COLO829 (cell line): ENCODE results near the gene VAV2.

Experiments used
- DNase-seq: peaks from one replicate; pipeline ENCODE4 v3.0.0; 2012; ENCODE audit warnings: low spot score

VAV2 gene

DNA sequence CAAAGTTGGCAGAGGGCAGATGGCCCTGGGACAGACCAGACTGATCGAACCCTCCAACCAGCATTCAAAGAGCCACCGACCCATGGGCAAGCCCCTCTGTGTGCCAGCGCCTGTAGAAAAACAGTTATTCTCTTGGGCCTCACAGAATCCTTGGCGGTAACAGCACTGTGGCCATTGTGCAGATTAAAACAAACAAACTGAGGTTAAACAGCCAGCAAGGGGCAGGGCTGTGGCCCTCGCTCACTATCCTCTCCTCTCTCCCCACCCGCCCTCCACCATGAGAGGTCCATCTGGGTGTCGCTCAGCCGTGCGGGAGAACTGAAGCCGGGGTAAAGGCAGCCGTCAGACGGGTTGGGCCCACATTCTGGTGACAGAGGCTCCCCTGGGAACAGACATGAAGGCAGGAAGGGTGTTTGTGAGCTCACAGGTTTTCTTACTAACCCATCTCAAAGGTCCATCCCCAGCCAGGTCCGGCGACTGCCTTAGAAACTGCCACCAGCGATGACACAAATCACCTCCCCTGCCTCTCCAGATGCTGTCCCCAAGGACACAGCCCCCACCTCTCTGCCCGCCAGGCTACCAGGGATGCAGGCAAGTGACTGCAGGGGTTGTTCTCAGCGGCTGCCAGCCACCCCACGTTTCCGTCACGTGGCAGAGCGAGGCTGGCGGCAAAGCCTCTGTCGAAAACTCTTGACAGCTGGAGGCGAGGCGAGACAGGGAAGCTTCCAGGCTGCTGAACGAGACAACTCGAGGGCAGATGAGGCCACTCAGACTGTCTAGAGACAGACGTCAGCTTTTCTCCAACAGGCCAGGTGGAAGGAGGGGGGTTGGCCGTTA, 178.2 kb downstream of the VAV2 start:
- DNase-seq: no peak

- DNase-seq: no peak
Observed at GRCh38 chr9:133812941-133813748, 179.0 kb downstream of the VAV2 start.

GRCh38 chr9:133812077-133812868, 179.9 kb downstream of the VAV2 start:
- DNase-seq: no peak

DNA sequence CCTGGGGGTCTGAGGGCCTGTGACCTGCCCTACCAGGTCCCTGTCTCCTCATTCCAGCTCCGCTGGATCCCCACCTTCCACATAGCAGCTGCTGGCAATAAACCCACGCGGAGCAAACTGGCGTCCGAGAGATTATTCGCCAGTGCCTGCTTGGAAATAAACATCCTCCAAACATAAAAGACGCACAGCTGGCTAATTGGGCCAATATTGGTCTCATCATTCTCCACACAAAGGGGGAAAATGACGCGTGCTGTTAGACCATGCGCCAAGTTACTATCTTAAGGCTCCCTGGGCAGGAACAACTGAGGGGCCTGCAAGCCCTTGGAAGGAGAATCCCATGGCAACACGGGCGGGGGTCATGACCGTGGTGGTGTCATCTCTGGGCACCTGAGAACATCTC, 180.7 kb downstream of the VAV2 start:
- no peak for DNase-seq

DNA sequence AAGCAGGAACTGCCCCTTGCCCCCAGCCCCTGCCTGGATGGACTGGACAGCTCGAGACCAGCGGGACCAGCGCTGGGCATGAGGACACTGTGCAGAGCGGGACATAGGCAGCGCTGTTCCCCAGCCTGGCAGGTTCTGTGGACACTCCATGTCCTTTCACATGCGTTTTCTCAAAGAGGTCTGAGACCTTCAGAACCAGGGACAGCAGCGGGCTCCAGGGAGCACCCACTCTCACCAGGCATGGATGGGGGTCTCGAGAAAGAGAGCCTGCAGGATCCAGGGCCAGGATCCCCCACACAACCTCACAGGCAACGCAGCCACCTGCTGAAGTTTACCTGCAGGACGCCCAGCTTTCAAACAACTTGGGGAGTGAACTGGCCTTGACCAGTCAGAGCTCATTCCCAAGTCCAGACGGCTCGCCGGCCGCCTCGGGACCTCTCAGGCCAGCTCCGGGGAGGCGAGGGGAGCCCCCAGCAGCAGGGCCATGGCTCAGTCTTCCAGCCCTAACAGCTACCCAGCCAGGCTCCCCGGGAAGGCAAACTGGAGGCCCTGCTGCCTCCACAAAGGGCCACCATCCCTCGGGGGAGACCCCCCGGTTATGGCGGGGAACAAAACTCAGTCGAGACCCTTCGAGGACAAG, 181.4 kb downstream of the VAV2 start:
- DNase-seq: no peak

DNA sequence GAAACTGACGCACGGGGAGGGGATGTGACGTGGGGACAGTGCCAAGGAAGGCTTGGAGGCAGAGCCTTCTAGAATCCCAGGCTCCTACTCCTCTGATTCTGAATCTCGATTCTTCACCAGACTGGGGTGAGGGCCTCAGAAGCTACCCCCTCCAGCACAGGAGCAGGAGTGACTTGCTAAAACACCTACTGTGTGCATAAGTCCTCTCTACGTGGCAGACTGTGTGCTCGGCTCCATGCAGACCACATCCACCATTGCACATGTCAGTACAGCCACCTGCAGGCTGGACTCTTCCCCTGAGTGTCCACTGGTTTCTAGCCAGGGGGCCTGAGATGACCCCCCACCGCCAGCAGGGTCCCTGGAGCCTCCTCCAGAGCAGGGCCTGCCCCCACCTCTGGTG, 182.8 kb downstream of the VAV2 start:
- DNase-seq: no peak

GRCh38 chr9:133807818-133808217, 184.3 kb downstream of the VAV2 start:
- no peak for DNase-seq

DNA sequence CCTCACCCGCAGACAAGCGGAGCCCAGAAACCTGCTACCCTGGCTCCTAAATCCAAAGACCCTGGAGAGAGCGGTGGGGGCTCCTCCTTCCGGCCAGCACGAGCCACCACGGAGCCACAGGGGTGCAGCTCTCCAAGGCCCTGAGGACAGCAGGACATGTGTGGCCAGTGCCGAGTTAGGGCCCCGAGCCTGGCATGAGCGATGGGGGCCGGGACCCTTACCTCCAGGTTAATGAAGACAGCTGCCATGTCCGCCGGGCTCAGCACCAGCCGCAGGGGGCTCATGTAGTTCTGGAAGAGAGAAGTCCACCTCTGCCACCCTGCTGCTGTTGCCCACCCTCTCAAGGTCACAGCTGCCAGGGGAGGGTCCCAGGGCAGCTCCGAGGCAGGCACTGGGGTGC, 185.1 kb downstream of the VAV2 start:
- no peak for DNase-seq

- no peak for DNase-seq
Observed at GRCh38 chr9:133806623-133807010, 185.5 kb downstream of the VAV2 start.

- no peak for DNase-seq
Observed at GRCh38 chr9:133805876-133806622, 186.1 kb downstream of the VAV2 start.

DNA sequence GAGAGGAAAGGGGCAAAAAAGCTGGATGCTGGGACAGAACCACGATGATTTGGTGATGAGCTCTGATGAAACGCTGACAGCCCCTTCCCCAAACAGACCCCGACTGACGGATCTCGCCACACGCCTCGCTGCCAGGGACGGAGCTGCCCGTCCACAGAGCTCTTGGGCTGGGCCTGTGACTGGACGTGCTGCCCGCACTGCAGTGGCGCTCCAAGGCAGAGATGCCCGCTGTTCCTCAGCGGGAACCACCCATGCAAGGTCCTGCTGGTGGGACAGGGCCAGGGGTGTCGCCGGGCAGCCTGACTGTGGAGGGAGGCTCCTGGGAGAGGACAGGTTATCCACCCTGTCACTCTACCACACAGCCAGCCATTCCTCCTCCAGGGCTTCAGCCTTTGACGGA, 187.9 kb downstream of the VAV2 start:
- DNase-seq: no peak

DNA sequence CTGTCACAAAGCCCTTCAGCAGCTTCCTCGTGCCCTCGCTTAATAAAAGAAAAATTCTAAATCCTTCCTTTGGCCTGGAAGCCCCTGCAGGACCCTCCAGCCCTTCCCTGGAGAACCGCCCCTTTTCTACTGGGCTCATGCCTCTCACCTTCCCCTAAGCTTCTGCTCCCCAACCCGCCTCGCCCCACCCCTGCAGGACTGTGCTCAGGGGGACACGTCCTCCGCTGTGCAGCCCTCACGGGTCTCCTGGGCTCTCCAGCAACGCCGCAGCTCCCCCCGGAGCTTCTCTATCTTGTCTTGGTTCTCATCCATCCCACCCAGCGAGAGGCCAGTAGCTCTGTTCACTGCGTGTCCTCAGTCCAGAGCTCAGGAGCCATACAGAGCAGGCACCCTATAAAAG, 188.4 kb downstream of the VAV2 start:
- DNase-seq: no peak

DNA sequence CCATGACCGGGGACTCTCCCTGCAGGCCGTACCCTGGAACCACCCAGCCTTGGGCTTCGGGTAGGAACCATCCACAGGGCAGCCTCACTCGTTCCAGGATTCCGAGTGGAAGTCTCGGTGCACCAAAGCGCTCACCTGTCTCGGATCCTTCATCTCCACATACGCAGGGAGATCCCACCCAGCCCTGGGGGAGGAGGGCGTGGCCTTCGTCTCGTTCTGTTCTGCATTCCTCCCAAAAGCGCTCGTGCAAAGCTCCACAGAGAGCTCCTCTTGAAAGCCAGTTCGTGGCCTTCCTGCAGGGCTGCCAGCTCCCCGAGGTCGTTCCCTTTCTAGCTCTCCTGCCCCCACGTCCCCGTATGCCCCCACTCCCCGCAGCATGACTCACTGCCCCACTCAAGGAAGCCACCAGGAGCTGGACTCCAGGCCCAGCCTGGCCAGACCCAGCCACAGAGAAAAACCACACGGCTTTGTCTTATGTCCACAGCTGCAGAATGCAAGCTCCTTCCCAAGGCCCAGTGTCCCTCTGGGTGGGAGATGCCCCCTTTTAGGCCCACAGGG, 189.0 kb downstream of the VAV2 start:
- DNase-seq: no peak

DNA sequence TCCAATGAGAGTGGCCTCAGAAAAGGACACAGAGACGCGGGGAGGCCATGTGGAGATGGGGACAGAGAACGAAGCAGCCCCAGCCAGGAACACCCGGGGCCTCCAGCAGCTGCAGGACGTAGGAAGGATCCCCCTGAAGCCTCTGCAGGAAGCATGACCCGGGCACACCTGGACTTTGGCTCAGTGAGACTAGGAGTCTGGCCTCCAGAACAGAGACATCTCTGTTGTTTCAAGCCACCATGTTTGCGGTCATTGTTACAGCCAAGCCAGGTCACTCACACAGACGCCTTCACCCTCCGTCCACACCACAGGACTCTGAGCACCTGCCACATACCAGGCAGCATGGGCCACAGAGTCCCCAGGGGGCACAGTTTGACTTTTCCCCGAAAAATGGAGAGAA, 190.4 kb downstream of the VAV2 start:
- no peak for DNase-seq

DNA sequence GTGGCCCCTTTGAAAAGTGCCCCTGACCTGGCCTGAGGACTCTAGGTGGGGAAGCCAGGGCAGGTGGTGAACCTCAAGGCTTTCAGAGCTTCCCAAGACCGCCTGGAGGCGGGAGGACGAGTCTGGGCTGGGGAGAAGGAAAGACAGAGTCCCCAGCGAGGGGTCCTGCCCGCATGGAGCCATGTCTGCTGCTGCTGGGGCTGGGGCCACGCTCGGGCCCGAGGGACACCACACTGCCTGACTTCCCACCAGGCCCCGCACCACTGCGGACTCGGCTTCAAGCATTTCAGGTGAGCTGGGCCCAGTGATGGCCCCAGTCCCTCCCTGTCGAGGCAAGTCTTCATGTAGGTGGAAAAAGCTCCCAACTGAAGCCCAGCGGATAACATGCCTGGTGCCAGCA, 191.9 kb downstream of the VAV2 start:
- DNase-seq: no peak

GRCh38 chr9:133799716-133800115, 192.4 kb downstream of the VAV2 start:
- DNase-seq: no peak

- no peak for DNase-seq
Observed at GRCh38 chr9:133799106-133799505, 193.0 kb downstream of the VAV2 start.

GRCh38 chr9:133798160-133798559, 194.0 kb downstream of the VAV2 start:
- no peak for DNase-seq

GRCh38 chr9:133797406-133798105, 194.6 kb downstream of the VAV2 start:
- DNase-seq: no peak

DNA sequence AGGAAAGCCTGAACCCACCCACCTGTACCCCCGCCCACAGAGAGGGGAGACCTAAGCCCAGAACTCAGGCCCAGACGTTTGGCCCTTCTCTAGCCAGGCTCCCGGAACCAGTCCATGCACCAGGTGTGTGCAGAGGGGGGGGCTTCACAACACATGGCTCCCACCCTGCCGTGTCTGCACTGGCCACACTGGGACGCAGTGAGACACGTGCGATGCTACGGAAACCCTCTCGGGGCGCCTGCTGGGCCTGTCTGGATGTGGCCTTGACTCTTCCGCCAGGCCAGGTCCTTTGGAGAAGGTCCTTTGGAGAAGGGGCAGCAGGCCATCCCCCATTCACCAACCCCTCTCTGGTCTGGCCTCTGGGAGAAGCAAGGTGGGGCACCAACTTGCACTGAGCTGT, 195.6 kb downstream of the VAV2 start:
- no peak for DNase-seq
